ENCODE results near the gene PLSCR1.

PLSCR1 gene

DNA sequence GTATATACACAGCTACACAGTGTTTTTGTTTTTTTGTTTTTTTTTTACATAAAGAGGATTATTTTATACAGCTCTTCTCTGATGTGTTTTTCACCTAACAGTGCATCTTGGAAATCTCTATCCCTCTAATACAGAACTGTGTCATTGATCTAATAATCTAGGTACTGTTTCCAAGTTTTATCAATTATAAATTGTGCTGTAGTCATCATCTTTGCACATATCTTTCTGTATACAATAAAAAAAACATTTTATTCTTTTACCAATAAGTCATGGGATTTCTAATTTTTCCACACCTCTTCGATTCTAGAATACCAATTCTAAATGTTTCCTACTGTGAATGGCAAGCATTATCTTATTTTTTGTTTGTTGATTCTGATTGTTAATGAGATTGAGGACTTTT lies 73.4 kb downstream of the PLSCR1 start:
- DNase-seq = no peak

DNA sequence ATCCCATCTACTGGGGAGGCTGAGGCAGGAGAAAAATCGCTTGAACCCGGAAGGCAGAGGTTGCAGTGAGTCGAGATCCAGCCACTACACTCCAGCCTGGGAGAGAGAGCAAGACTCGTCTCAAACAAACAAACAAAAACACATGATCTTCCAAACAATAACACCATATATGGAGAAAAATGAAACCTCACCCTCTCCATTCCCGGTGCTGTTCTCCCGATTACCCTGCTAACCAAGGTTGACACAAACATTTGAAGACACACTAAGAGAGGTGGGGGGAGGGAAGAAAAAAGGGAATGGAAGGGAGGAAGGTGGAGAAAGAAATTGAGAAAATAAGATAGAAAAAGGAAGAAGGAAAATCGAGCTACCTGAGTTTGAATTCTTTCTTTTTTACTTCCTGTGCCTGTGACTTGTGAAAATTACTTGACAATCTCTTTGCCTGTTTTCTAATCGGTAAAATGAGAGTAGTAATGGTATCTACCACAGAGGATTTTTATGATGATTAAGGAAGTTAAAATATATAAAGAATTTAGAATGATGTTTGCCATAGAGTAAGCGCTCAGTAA lies 73.9 kb downstream of the PLSCR1 start:
- DNase-seq = no peak

DNA sequence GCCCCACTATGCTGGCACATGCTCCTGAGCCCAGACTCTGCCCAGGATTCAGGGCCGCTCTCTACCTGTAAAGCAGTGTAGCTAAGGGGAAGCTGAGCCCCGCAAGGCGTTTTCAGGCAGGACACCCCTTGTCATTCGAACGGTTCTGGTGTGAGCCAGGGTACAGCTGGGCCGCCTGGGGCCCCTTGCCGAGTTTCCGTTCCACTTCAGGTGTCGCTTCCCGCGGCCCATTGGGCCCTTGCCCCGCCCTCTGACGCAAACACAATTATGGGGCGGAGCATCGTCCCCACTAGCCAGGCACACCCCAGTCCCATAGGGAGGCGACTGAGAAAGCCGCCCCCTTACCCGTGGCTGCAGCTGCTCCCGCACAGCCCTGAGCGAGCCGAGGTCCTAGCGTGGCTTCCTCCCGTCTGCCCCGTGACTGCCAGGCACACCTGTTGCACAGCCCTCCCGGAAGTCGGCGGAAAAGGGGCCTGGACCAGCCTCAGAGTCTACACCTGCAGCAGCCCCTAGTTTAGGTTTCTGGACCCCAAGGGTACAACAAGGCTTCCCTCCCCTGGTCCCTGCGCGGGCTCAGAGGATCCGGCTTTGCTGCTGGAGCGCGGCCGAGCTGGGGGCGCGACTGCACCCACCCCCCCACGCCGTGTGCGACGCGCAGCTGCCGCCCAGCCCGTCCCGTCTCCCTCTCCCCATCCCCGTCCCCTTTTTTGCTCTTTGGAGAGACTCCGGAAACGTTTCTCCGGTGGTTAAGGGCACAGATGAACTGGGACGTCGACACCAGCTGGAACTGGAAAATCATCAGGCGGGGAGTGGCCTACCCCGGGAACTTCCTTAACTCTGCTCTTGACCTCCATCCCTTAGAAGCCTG lies 75.0 kb downstream of the PLSCR1 start, which contains the start of gene PLSCR2:
TSS of gene PLSCR2 (minus strand) at position 412 of the 868 bp plus-strand sequence. CDS start 9,657 bp downstream, outside the sequence.
- DNase-seq = peak; percentile 68

DNA sequence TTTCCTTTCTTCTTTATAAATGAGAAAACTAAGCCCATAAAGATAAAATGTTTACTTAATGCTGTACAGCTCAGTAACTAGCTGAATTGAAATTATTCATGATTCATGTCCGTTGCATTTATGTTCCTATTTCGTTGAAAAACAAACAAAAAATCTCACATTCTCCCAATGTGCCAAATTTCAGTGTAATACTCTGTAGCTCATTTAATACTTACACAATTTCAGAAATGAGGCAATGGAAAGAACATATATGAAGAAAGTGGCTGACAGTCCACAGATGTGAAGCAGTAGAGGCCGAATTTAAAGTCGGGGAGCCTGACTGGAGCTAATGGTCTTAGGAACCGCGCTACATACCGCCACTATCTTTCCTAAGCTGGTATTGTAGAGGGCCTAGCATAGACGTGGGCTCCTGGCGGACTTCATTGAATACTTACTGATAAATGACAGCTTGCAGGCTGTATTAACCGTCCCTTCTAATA lies 75.7 kb downstream of the PLSCR1 start:
- no peak for DNase-seq

DNA sequence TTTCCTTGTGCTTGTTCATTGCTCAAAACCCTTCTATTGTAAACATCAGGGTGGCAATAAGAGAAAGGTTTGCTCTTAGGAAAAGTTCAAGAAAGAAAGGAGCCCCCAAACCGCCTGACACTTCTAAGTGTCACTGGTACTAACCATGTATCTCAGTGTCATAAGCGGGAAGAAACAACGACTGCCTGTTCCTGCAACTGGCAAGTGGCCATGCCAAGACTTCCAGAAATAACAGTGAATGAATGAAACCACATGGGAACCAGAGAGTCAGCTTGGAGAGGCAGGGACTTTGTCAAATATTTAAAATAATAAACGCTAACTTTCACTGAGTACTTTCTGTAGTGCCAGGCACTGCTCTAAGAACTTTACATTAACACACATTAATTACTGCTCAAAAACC lies 76.2 kb downstream of the PLSCR1 start:
- no peak for DNase-seq

DNA sequence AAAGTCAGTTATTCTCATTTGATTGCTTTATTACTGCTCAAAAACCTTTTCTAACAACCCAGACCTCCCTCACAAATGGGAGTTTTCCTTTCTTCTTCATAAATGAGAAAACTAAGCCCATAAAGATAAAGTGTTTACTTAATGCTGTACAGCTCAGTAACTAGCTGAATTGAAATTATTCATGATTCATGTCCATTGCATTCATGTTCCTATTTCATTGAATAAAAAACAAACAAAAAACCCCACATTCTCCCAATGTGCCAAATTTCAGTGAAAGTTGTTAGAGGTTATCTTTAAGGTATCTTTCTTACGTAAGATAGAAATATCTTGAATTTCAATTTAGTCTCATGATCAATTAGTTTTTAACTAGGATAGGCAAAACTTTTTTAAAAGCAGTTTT lies 77.8 kb downstream of the PLSCR1 start:
- no peak for DNase-seq

DNA sequence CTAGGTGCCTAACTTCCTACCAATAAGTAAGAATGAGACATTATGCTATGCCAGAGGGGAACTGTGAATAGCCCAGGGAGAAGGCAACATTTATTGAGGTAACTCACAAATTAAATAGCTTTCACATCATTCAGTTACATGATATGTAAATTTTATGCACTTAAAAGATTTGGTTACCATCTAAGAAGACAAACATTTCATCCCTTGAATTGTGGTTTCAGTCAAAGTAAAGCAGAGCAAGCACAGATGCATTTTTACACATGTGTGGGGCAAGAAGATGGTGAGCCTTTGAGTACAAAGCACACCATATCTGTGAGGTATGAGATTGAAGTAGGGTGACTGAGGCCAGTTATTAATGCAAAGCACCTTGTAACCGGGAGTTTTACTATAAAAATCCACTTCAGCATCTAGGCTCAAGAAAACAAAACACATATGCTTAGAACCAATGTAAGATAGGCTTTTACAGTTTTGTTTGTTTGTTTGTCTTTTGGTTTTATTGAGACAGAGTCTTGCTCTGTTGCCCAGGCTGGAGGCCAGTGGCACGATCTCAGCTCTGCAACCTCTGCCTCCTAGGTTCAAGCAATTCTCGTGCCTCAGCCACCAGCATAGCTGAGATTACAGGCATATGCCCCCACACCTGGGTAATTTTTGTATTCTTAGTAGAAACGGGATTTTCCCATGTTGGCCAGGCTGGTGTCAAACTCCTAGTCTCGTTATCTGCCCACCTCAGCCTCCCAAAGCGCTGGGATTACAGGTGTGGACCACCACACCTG lies 78.5 kb downstream of the PLSCR1 start:
- no peak for DNase-seq

Measured in central memory CD4-positive, alpha-beta T cell (primary cell).